ENCODE data around the gene CRLF1. TPM values are rescaled to one million over a fixed set of nuclear protein-coding genes. Genes with fewer than 3 reads are reported as not detected.

Gene CRLF1
- total RNA-seq, 2 experiments from 2014 or later: not detected

- no peak for DNase-seq
- Mint-ChIP-seq H3K27ac (peak within 1 kb of the TSS; percentile 84), H3K36me3 (ENCODE audit: low read depth) (peaks cover 1% of the 10 kb centered on the region), H3K4me1 (ENCODE audit: low read depth) (peaks cover 13% of the 10 kb centered on the region), H3K9me3 (no peaks in the 10 kb centered on the region), H3K4me3 (peak within 1 kb of the TSS; percentile 87), H3K27me3 (no peaks in the 10 kb centered on the region)
- intact Hi-C loops (cut with micrococcal nuclease): loop anchor here (5.0 kb wide), 1 partner anchor 115 kb away; the partner anchor contains the start of gene ELL
- ChIA-PET POLR2A (no interaction called here), CTCF (no interaction called here)
- no peak for ATAC-seq
- TF ChIP-seq, protein P1, sequence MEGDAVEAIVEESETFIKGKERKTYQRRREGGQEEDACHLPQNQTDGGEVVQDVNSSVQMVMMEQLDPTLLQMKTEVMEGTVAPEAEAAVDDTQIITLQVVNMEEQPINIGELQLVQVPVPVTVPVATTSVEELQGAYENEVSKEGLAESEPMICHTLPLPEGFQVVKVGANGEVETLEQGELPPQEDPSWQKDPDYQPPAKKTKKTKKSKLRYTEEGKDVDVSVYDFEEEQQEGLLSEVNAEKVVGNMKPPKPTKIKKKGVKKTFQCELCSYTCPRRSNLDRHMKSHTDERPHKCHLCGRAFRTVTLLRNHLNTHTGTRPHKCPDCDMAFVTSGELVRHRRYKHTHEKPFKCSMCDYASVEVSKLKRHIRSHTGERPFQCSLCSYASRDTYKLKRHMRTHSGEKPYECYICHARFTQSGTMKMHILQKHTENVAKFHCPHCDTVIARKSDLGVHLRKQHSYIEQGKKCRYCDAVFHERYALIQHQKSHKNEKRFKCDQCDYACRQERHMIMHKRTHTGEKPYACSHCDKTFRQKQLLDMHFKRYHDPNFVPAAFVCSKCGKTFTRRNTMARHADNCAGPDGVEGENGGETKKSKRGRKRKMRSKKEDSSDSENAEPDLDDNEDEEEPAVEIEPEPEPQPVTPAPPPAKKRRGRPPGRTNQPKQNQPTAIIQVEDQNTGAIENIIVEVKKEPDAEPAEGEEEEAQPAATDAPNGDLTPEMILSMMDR (IDR thresholded peaks at IDR 0.05): no peak
Measured at GRCh38 chr19:18636969-18637629, 30.5 kb upstream of the CRLF1 start, which contains the start of gene KLHL26. KLHL26 (plus strand) TSS chr19:18637028; CDS start chr19:18637055, 27 bp downstream.

DNA sequence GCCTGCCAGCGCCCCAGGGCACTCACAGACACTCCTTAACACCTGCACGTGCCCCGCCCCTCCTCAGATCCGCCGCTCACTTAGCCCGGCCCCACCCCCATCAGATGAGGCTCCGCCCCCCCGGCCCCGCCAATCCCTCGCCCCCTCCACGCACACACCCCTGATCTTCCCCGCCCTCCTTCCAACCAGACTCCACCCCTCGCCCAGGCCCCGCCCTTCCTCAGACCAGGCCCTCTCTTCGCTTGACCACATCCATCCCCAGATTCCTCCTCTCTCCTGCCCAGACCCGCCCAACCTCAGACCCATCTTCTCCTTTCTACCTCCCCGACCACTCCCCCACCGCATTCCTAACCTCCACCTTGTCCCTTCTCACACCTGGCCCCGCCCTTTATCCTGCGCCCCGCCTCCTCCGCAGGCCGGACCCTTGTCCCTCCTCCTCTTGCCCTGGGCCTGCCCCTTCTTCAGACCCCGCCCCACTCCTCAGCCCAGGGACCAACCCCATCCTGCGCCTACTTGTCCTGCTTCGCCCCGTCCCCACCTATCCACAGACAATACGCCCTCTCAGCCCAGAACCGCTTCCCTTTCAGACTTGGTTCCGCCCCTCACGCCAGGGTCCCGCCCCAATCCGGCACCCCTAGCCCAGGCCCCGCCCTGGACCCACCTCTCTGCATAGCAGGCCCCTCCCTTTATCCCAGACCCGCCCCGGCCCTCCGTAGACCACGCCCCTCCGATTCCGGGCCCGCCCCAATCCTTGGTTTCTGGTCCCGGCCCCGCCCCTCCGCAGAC, 29.8 kb upstream of the CRLF1 start:
- H3K27ac Mint-ChIP-seq: peak overlapping the region; percentile 75
- ChIA-PET CTCF (no interaction called here), POLR2A (no interaction called here)
- intact Hi-C loops (cut with micrococcal nuclease): loop anchor here (5.0 kb wide), 1 partner anchor 114 kb away; the partner anchor contains the start of gene ELL
- TF ChIP-seq, protein P1 (IDR thresholded peaks at IDR 0.05): no peak
- H3K27me3 Mint-ChIP-seq: no peaks in the 10 kb centered on the region
- peaks cover 1% of the 10 kb centered on the region for H3K36me3 Mint-ChIP-seq (ENCODE audit: low read depth)
- DNase-seq (peak; percentile 99), ATAC-seq (peak; percentile 92)
- peaks cover 13% of the 10 kb centered on the region for H3K4me1 Mint-ChIP-seq (ENCODE audit: low read depth)
- peak overlapping the region; percentile 87 for H3K4me3 Mint-ChIP-seq
- no peaks in the 10 kb centered on the region for H3K9me3 Mint-ChIP-seq

DNA sequence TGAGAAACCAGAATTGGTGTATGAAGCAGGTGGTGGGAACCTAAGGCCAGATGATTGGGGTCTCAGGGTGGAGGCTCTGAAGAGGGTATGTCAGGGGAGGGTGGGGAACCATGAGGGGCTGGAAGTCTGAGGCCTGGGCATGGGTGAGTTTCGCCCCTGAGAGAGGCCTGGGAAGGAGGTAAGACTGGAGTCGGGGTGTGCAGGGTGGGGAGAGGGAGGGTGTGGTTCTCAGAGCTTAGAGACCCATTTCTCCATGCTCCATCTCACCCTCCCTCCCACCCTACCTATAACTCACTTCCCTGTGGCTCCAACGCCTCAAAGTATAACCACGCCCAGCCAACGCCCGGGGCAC, 29.2 kb upstream of the CRLF1 start:
- Mint-ChIP-seq H3K9me3 (no peaks in the 10 kb centered on the region), H3K27me3 (no peaks in the 10 kb centered on the region), H3K36me3 (ENCODE audit: low read depth) (peaks cover 1% of the 10 kb centered on the region), H3K4me1 (ENCODE audit: low read depth) (peaks cover 13% of the 10 kb centered on the region), H3K27ac (no peak overlapping the region), H3K4me3 (peak overlapping the region; percentile 87)
- ChIA-PET POLR2A (no interaction called here), CTCF (interaction anchor here (0.6 to 1.2 kb wide), 2 partner anchors 47 to 247 kb away, joined by 4 read pairs; no protein-coding TSS in a partner anchor)
- intact Hi-C loops (cut with micrococcal nuclease): loop anchor here (5.0 kb wide), 1 partner anchor 114 kb away; the partner anchor contains the start of gene ELL
- ATAC-seq (no peak), DNase-seq (no peak)
- TF ChIP-seq, protein P1 (IDR thresholded peaks at IDR 0.05): no peak

DNA sequence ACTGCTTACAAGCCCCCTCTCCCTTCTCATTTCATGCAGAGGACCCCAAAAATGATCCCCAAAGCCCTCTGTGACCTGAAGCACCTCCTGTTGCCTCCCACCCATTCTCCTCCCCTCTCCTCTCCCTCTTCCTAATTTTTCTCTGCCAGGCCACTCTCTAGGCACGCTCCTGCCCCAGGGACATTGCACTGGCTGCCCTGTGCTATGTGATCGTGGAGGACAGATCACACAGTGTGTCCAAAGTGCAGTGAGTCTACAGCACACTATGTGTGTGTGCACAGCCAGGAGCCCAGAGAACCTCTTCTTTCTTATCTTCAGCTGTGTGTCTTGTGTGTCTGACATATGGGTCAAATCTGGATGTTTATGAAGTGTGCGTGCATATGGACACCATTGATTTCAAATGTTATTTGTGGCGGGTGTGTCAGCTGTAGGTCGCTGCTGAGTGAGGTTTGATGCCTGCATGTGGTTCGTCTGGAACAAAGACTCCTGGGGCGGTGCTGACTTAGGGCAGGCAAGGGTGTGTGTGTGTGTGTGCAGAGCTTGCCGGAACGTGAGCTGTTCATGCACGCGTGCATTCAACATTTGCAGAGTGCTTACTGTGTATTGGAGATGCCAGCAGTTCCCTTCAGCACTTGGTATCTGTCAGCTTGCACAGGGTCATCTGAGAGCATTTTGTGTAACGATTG, 28.2 kb upstream of the CRLF1 start:
- ChIA-PET POLR2A (interaction anchor here (0.9 kb wide), 1 partner anchor 50 kb away, joined by 3 read pairs; no protein-coding TSS in a partner anchor), CTCF (interaction anchor here (1.2 kb wide), 2 partner anchors 41 to 246 kb away, joined by 3 to 4 read pairs; no protein-coding TSS in a partner anchor)
- H3K27me3 Mint-ChIP-seq: no peaks in the 10 kb centered on the region
- intact Hi-C loops (cut with micrococcal nuclease): loop anchor here (5.0 kb wide), 1 partner anchor 112 kb away; the partner anchor contains the start of gene ELL
- no peak overlapping the region for H3K4me3 Mint-ChIP-seq
- no peaks in the 10 kb centered on the region for H3K9me3 Mint-ChIP-seq
- ATAC-seq: no peak
- DNase-seq: no peak
- peaks cover under 1% of the 10 kb centered on the region for H3K36me3 Mint-ChIP-seq (ENCODE audit: low read depth)
- TF ChIP-seq, protein P1 (IDR thresholded peaks at IDR 0.05): no peak
- H3K4me1 Mint-ChIP-seq (ENCODE audit: low read depth): peaks cover 13% of the 10 kb centered on the region
- no peak overlapping the region for H3K27ac Mint-ChIP-seq
